GM03348 (cell line): ENCODE data around the gene MYO5A.
"Not testable (repeated sequence)": the region's sequence is repeated elsewhere in the genome, so short reads cannot be mapped to it uniquely, and the experiment has no call there.

Experiments
- DNase-seq: peaks from one replicate; pipeline ENCODE4 v3.0.0; 2012; ENCODE audit warnings: low spot score

The MYO5A gene

GRCh38 chr15:52419494-52419893 is 109.2 kb downstream of the MYO5A start:
- no peak for DNase-seq

- DNase-seq: no peak
These were observed 110.7 kb downstream of the MYO5A start for GRCh38 chr15:52417957-52418356.

- DNase-seq: no peak
These were observed 111.2 kb downstream of the MYO5A start for GRCh38 chr15:52417521-52417920.

- not testable (repeated sequence) for DNase-seq
These were observed 112.1 kb downstream of the MYO5A start for GRCh38 chr15:52416566-52416965.

- DNase-seq: no peak
These were observed 113.1 kb downstream of the MYO5A start for GRCh38 chr15:52415628-52416027.

GRCh38 chr15:52414936-52415335 is 113.7 kb downstream of the MYO5A start:
- no peak for DNase-seq

- DNase-seq: no peak
These were observed 119.9 kb downstream of the MYO5A start for GRCh38 chr15:52408823-52409222.

- no peak for DNase-seq
These were observed 121.3 kb downstream of the MYO5A start for GRCh38 chr15:52407374-52407773.

- DNase-seq: no peak
These were observed 122.1 kb downstream of the MYO5A start for GRCh38 chr15:52406601-52407000.

GRCh38 chr15:52405856-52406255 is 122.8 kb downstream of the MYO5A start:
- no peak for DNase-seq

- DNase-seq: no peak
These were observed 131.6 kb downstream of the MYO5A start for GRCh38 chr15:52397118-52397517.

- DNase-seq: no peak
These were observed 134.6 kb downstream of the MYO5A start for GRCh38 chr15:52394118-52394517.

- DNase-seq: peak; percentile 8
These were observed 136.5 kb downstream of the MYO5A start for GRCh38 chr15:52392008-52392687.

GRCh38 chr15:52391069-52391468 is 137.6 kb downstream of the MYO5A start:
- DNase-seq: no peak

GRCh38 chr15:52385670-52386069 is 143.0 kb downstream of the MYO5A start:
- no peak for DNase-seq

GRCh38 chr15:52383100-52383588 is 145.5 kb downstream of the MYO5A start:
- DNase-seq: peak; percentile 11

GRCh38 chr15:52382647-52383046 is 146.0 kb downstream of the MYO5A start:
- no peak for DNase-seq

- DNase-seq: no peak
These were observed 149.1 kb downstream of the MYO5A start for GRCh38 chr15:52379395-52380106.

GRCh38 chr15:52378746-52379394 is 149.8 kb downstream of the MYO5A start:
- no peak for DNase-seq

- DNase-seq: no peak
These were observed 158.7 kb downstream of the MYO5A start for GRCh38 chr15:52370010-52370409.

GRCh38 chr15:52369455-52369854 is 159.2 kb downstream of the MYO5A start:
- no peak for DNase-seq

GRCh38 chr15:52369030-52369429 is 159.7 kb downstream of the MYO5A start:
- DNase-seq: no peak

- no peak for DNase-seq
These were observed 160.3 kb downstream of the MYO5A start for GRCh38 chr15:52368402-52368801.
